ENCODE measurements around the gene PITPNM3.

DNA sequence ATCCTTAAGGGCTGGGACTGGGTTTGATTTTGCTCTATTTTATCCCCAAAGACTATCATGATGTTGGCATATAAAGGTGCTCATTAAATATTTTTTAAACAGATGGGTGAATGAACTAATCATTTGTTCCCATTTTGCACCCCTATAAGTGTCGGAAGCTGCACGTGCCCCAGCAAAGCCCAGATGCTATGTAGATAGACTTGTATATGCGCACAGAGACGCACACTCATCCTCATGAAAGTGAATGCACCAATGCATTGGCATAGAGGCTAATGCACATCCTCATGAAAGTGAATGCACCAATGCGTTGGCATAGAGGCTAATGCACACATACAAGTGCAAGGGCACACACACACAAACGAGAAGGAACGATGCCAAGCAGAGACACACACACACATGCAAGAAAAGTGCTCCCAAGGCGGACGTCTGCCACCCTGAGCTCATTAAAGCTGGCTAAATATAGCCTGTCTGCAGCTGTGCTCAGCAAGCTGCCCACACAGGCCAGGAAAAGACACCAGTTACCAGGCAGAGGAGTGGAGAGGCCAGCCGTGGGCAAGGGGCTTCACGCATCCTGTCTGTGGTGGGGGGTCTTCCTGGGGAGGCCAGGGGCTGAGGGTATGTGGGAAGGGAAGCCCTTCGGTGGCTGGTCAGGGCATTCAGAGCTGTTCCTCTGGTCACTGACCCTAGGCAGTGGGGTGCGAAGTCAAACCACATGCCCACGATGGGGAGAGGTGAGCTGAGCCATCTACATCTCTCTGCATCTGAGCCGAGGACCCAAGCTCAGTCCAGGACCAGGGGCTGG lies 59.5 kb downstream of the PITPNM3 start:
- TF ChIP-seq, protein P1, sequence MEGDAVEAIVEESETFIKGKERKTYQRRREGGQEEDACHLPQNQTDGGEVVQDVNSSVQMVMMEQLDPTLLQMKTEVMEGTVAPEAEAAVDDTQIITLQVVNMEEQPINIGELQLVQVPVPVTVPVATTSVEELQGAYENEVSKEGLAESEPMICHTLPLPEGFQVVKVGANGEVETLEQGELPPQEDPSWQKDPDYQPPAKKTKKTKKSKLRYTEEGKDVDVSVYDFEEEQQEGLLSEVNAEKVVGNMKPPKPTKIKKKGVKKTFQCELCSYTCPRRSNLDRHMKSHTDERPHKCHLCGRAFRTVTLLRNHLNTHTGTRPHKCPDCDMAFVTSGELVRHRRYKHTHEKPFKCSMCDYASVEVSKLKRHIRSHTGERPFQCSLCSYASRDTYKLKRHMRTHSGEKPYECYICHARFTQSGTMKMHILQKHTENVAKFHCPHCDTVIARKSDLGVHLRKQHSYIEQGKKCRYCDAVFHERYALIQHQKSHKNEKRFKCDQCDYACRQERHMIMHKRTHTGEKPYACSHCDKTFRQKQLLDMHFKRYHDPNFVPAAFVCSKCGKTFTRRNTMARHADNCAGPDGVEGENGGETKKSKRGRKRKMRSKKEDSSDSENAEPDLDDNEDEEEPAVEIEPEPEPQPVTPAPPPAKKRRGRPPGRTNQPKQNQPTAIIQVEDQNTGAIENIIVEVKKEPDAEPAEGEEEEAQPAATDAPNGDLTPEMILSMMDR (IDR thresholded peaks at IDR 0.05 in 2 of 3, conservative IDR thresholded peaks at IDR 0.05 in 1 of 3; ENCODE audit: borderline replicate concordance in 1 of 3, insufficient read depth in 1 of 3, low read depth in 2 of 3, low read length in 2 of 3): no peak
- TF ChIP-seq FOSL1 (IDR thresholded peaks at IDR 0.05; ENCODE audit: low read depth): no peak
- TF ChIP-seq, protein P2, sequence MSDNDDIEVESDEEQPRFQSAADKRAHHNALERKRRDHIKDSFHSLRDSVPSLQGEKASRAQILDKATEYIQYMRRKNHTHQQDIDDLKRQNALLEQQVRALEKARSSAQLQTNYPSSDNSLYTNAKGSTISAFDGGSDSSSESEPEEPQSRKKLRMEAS (IDR thresholded peaks at IDR 0.05): no peak
- no peak for TF ChIP-seq EZH2 (IDR thresholded peaks at IDR 0.05)
- TF ChIP-seq CBX3 (IDR thresholded peaks at IDR 0.05; ENCODE audit: low read depth): no peak
- TF ChIP-seq, protein P3, sequence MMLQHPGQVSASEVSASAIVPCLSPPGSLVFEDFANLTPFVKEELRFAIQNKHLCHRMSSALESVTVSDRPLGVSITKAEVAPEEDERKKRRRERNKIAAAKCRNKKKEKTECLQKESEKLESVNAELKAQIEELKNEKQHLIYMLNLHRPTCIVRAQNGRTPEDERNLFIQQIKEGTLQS (IDR thresholded peaks at IDR 0.05): no peak
- TF ChIP-seq, protein P4, sequence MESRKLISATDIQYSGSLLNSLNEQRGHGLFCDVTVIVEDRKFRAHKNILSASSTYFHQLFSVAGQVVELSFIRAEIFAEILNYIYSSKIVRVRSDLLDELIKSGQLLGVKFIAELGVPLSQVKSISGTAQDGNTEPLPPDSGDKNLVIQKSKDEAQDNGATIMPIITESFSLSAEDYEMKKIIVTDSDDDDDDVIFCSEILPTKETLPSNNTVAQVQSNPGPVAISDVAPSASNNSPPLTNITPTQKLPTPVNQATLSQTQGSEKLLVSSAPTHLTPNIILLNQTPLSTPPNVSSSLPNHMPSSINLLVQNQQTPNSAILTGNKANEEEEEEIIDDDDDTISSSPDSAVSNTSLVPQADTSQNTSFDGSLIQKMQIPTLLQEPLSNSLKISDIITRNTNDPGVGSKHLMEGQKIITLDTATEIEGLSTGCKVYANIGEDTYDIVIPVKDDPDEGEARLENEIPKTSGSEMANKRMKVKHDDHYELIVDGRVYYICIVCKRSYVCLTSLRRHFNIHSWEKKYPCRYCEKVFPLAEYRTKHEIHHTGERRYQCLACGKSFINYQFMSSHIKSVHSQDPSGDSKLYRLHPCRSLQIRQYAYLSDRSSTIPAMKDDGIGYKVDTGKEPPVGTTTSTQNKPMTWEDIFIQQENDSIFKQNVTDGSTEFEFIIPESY (IDR thresholded peaks at IDR 0.05; ENCODE audit: extremely low read depth, insufficient replicate concordance, low read length): no peak
- TF ChIP-seq POLR2AphosphoS5 (IDR thresholded peaks at IDR 0.05; ENCODE audit: low read depth, low read length): no peak
- no peak for TF ChIP-seq SIN3A (IDR thresholded peaks at IDR 0.05; ENCODE audit: low read depth)

All from HCT116 (cell line).